Lower lobe of right lung (tissue), 2 donors: ENCODE results near the gene BZW2. TPM values are rescaled to one million over a fixed set of nuclear protein-coding genes. Genes with fewer than 3 reads are reported as not detected.

Experiments used
- ATAC-seq, 2 donors: fragments of 200-7000 bp; cut with Tn5 transposase; one replicate each; pipeline ENCODE4 v1.9.1; 2020 to 2022; ENCODE audit warnings: mild to moderate bottlenecking in 2 of 2, moderate library complexity in 2 of 2
- DNase-seq: peaks from one replicate; pipeline ENCODE4 v3.0.0-alpha.2; 2020
- H3K27ac ChIP-seq: fragments of 200-600 bp; one replicate; pipeline ENCODE4 v1.8.0; 2022
- H3K27me3 ChIP-seq: fragments of 200-600 bp; one replicate; pipeline ENCODE4 v1.8.0; 2022; ENCODE audit warnings: low read depth
- H3K36me3 ChIP-seq: fragments of 200-600 bp; one replicate; pipeline ENCODE4 v1.8.0; 2022; ENCODE audit warnings: mild to moderate bottlenecking
- H3K4me1 ChIP-seq: fragments of 200-600 bp; one replicate; pipeline ENCODE4 v1.8.0; 2022
- H3K4me3 ChIP-seq: fragments of 200-600 bp; one replicate; pipeline ENCODE4 v1.8.0; 2022; ENCODE audit warnings: mild to moderate bottlenecking
- H3K9me3 ChIP-seq: fragments of 200-600 bp; one replicate; pipeline ENCODE4 v1.8.0; 2022
- CTCF ChIP-seq: fragments of 200-600 bp; IDR thresholded peaks from one replicate; pipeline ENCODE4 v1.8.0; 2022; ENCODE audit warnings: antibody characterized with exemption, mild to moderate bottlenecking
- intact Hi-C: fragments of 100-400 bp; cut with DNase I; formaldehyde crosslinking; loops from one replicate; pipeline ENCODE4 v1.11.0; 2022
- total RNA-seq: library from RNA; stranded (reverse); fragmentation: NEBNext Ultra II Directional; extraction: Animal tissue kit (Norgen Biotek cat#: 25700); gene quantifications from one replicate; pipeline ENCODE4 v1.2.1, GENCODE V29; 2021
- donor health status: DM: no; HTN: yes; CAD: no; lungs with severe emphysema.

BZW2 gene
- total RNA-seq, 1 donor from 2014 or later: 24.6 TPM

GRCh38 chr7:16710651-16711050 lies 64.7 kb downstream of the BZW2 start:
- H3K9me3 ChIP-seq: no peaks in the 10 kb centered on the region

DNA sequence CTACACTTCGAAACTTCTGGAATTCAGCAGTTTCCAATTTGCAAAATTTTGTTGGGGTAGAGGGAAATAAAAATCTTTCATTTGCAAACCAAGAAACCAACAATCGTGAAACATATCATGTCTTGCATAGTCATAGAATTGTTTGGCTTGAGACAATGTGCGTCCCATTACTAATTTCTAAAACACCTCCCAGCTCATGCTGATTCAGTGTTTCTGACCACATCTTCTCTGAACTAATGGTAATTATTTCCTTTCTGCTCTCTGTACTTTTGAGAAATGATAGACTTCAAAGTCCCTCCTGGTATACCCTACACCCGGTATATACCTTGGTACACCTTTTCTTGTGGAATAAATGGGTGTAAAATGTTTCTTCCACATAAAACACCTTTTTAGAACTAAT lies 65.7 kb downstream of the BZW2 start:
- no peak overlapping the region for H3K27ac ChIP-seq
- no peak for ATAC-seq
- peaks cover 1% of the 10 kb centered on the region for H3K36me3 ChIP-seq
- no peaks in the 10 kb centered on the region for H3K4me1 ChIP-seq
- no peaks in the 10 kb centered on the region for H3K27me3 ChIP-seq
- TF ChIP-seq CTCF: no peak
- H3K4me3 ChIP-seq: no peak overlapping the region
- DNase-seq: no peak
- intact Hi-C loops: no loop called here
- no peaks in the 10 kb centered on the region for H3K9me3 ChIP-seq

More at GRCh38 chr7:16710651-16711050, 64.7 kb downstream of the BZW2 start:
- Histone ChIP-seq H3K4me1 (no peaks in the 10 kb centered on the region), H3K27ac (no peak overlapping the region), H3K36me3 (peaks cover 10% of the 10 kb centered on the region), H3K4me3 (no peak overlapping the region), H3K27me3 (no peaks in the 10 kb centered on the region)
- intact Hi-C loops: no loop called here
- no peak for DNase-seq
- no peak for ATAC-seq
- no peak for TF ChIP-seq CTCF

- Histone ChIP-seq H3K4me1 (no peaks in the 10 kb centered on the region), H3K36me3 (no peaks in the 10 kb centered on the region), H3K4me3 (no peak overlapping the region), H3K27ac (no peak overlapping the region), H3K9me3 (no peaks in the 10 kb centered on the region), H3K27me3 (no peaks in the 10 kb centered on the region)
- ATAC-seq (no peak), DNase-seq (no peak)
- intact Hi-C loops: no loop called here
- TF ChIP-seq CTCF: no peak
Measured at GRCh38 chr7:16712916-16713315, 66.9 kb downstream of the BZW2 start.

GRCh38 chr7:16715928-16716327 lies 69.9 kb downstream of the BZW2 start:
- ATAC-seq: no peak
- intact Hi-C loops: no loop called here

DNA sequence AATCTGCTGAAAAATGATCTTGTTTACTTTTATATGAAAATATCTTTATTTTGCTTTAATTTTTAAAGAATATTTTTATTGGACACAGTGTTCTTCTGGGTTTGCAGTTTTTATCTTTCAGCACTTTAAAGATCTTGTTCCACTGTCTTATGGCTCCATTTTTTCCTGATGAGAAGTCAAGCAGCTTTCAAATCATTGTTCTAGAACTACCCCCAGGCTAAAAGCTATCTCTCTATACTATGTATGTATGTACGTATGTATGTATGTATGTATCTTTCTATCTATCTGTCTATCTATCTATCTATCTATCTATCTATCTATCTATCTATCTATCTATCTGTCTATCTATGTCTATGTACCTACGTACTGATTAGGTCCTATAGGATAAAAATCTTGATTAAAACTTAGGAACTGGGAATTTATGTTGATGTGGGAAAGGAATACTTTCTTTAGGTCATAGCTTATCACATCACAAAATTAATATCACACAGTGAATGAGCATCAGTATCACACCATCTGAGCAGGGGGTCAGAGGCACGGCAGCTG lies 72.2 kb downstream of the BZW2 start:
- no peak for DNase-seq
- Histone ChIP-seq H3K27me3 (no peaks in the 10 kb centered on the region), H3K4me1 (no peaks in the 10 kb centered on the region), H3K36me3 (no peaks in the 10 kb centered on the region), H3K9me3 (no peaks in the 10 kb centered on the region), H3K27ac (no peak overlapping the region), H3K4me3 (no peak overlapping the region)
- no peak for TF ChIP-seq CTCF
- no peak for ATAC-seq
- intact Hi-C loops: no loop called here

More at GRCh38 chr7:16715928-16716327, 69.9 kb downstream of the BZW2 start:
- no peaks in the 10 kb centered on the region for H3K4me1 ChIP-seq
- no peak overlapping the region for H3K4me3 ChIP-seq
- no peaks in the 10 kb centered on the region for H3K9me3 ChIP-seq
- H3K36me3 ChIP-seq: no peaks in the 10 kb centered on the region
- DNase-seq: no peak
- H3K27me3 ChIP-seq: no peaks in the 10 kb centered on the region
- no peak for TF ChIP-seq CTCF
- H3K27ac ChIP-seq: no peak overlapping the region

DNA sequence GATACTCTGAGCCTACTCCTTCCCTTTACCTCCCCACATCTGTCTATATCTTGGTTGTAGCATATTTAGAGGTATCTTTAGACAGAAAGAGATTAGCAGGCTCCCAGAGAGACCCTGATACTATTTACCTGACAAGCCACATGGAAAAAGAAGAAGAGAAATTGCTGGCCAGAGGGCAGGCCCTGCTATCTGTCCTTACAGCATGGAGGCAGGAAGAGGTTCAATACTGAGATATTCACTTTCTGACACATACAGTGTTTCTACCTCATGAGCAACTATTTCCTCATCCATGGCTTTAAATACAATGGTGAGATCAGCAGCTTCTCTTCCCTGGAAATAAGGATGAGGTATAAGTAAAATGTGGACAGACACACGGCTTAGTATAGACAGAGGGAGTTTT lies 73.7 kb downstream of the BZW2 start:
- DNase-seq (no peak), ATAC-seq (no peak)
- Histone ChIP-seq H3K27ac (no peak overlapping the region), H3K36me3 (no peaks in the 10 kb centered on the region), H3K9me3 (no peaks in the 10 kb centered on the region), H3K4me1 (no peaks in the 10 kb centered on the region), H3K4me3 (no peak overlapping the region), H3K27me3 (no peaks in the 10 kb centered on the region)
- TF ChIP-seq CTCF: no peak
- intact Hi-C loops: no loop called here
